Ectodermal cell (in vitro differentiated cells): ENCODE data around the gene CEACAM4.

Experiments used
- H3K27ac ChIP-seq: 2 replicates; pipeline ENCODE4 v1.7.0; 2013; ENCODE audit warnings: mild to moderate bottlenecking, low read depth, low read length; ENCODE audit not compliant: insufficient read depth, poor library complexity, severe bottlenecking
- H3K27me3 ChIP-seq: 2 replicates; pipeline ENCODE4 v1.7.0; 2013; ENCODE audit warnings: mild to moderate bottlenecking, low read length; ENCODE audit not compliant: insufficient read depth, control insufficient read depth, poor library complexity, severe bottlenecking
- H3K36me3 ChIP-seq: one replicate; pipeline ENCODE4 v1.7.0; 2013; ENCODE audit warnings: low read length; ENCODE audit not compliant: control insufficient read depth, insufficient read depth
- H3K4me1 ChIP-seq: one replicate; pipeline ENCODE4 v1.7.0; 2013; ENCODE audit warnings: low read length; ENCODE audit not compliant: control insufficient read depth, insufficient read depth
- H3K4me3 ChIP-seq: 2 replicates; pipeline ENCODE4 v1.7.0; 2013; ENCODE audit warnings: low read depth, low read length, control low read depth; ENCODE audit not compliant: insufficient read depth
- H3K9me3 ChIP-seq: 2 replicates; pipeline ENCODE4 v1.7.0; 2013; ENCODE audit warnings: mild to moderate bottlenecking, low read length, moderate library complexity; ENCODE audit not compliant: control insufficient read depth
- WGBS, 2 experiments: methylation state at CpG; one replicate each; pipeline ENCODE4 v1.1.7; 2013; ENCODE audit warnings: missing lambda C conversion rate in 2 of 2; 5-methylcytosine and 5-hydroxymethylcytosine counted together

Gene CEACAM4

DNA sequence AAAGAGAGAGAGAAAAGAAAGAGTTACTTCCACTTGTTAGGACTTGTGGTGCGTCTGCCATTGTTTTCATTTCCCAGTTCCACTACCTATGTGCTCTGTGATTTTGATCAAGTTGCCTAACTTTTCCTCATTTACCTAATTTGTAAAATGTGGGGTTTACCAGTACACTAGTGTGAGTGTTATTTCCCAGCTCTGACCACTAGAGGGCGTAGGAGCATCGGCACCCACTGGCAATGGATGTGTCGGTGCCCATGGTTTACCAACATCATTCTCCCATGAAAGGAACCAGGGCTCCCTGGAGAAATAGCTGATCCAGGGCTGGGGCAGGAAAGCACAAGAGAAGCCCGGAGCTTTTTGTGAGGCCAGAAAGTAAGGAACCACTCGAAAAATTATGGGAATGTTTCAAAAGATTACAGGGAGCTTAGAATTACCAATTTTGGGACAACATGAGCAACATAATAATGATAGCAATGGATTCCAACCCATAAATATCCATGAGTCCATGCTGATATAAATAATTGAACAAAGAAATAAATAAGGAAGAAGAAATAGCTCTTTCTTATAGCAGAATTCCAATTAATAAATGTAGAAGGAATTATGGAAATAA is 15.1 kb upstream of the CEACAM4 start:
- WGBS, 2 experiments: 13 to 15% methylated on average over 6 of the region's 6 CpGs

DNA sequence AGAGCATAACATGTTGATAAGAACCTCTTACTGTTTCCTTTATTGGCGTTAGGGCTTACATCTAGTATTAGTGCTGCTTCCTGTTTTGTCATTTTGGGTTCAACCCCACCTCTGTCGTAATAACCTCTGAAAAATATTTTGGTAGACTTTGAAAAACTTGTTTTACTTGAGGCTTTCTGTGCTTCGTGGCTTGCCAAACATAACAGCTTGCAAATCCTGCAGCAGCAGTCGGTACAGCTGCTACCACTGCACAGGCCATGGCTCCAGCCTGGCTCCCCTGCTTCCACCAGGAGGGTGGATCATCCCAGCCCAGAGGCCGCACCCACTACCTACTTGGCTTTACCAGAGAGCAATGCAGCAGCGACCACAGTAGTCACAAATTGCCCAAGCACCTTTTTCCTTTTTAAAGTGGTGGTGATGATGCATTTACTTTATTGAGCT is 11.8 kb upstream of the CEACAM4 start:
- Histone ChIP-seq H3K4me3 (no peak overlapping the region), H3K36me3 (no peaks in the 10 kb centered on the region), H3K9me3 (no peaks in the 10 kb centered on the region), H3K4me1 (no peaks in the 10 kb centered on the region), H3K27me3 (no peaks in the 10 kb centered on the region), H3K27ac (no peak overlapping the region)
- 59% methylated on average over 6 of the region's 6 CpGs for WGBS, 2 experiments

More for the DNA sequence above, 15.1 kb upstream of the CEACAM4 start:
- no peak overlapping the region for H3K4me3 ChIP-seq
- H3K27me3 ChIP-seq: no peaks in the 10 kb centered on the region
- no peaks in the 10 kb centered on the region for H3K36me3 ChIP-seq
- H3K9me3 ChIP-seq: no peaks in the 10 kb centered on the region
- H3K4me1 ChIP-seq: no peaks in the 10 kb centered on the region
- no peak overlapping the region for H3K27ac ChIP-seq

GRCh38 chr19:41637484-41637883 is 10.6 kb upstream of the CEACAM4 start:
- Histone ChIP-seq H3K4me1 (no peaks in the 10 kb centered on the region), H3K27ac (no peak overlapping the region), H3K27me3 (no peaks in the 10 kb centered on the region), H3K36me3 (no peaks in the 10 kb centered on the region), H3K9me3 (no peaks in the 10 kb centered on the region), H3K4me3 (no peak overlapping the region)
- WGBS, 2 experiments: 51 to 60% methylated on average over 2 of the region's 2 CpGs

GRCh38 chr19:41627966-41628675 is 1.2 kb upstream of the CEACAM4 start:
- H3K9me3 ChIP-seq: peaks cover 4% of the 10 kb centered on the region
- WGBS, 2 experiments: 61 to 62% methylated on average over 8 of the region's 8 CpGs
- no peaks in the 10 kb centered on the region for H3K36me3 ChIP-seq
- no peak overlapping the region for H3K4me3 ChIP-seq
- H3K27ac ChIP-seq: no peak overlapping the region
- H3K27me3 ChIP-seq: no peaks in the 10 kb centered on the region
- H3K4me1 ChIP-seq: no peaks in the 10 kb centered on the region

GRCh38 chr19:41626278-41626677 is 596 bp downstream of the CEACAM4 start:
- Histone ChIP-seq H3K27me3 (no peaks in the 10 kb centered on the region), H3K36me3 (no peaks in the 10 kb centered on the region), H3K27ac (no peak overlapping the region), H3K4me3 (no peak overlapping the region), H3K4me1 (no peaks in the 10 kb centered on the region), H3K9me3 (peaks cover 4% of the 10 kb centered on the region)
- 48 to 51% methylated on average over 3 of the region's 3 CpGs for WGBS, 2 experiments

GRCh38 chr19:41624937-41625336 is 1.9 kb downstream of the CEACAM4 start:
- no peak overlapping the region for H3K4me3 ChIP-seq
- no peak overlapping the region for H3K27ac ChIP-seq
- peaks cover 3% of the 10 kb centered on the region for H3K9me3 ChIP-seq
- WGBS, 2 experiments: 53 to 56% methylated on average over 4 of the region's 4 CpGs
- no peaks in the 10 kb centered on the region for H3K27me3 ChIP-seq
- H3K4me1 ChIP-seq: no peaks in the 10 kb centered on the region
- H3K36me3 ChIP-seq: no peaks in the 10 kb centered on the region

DNA sequence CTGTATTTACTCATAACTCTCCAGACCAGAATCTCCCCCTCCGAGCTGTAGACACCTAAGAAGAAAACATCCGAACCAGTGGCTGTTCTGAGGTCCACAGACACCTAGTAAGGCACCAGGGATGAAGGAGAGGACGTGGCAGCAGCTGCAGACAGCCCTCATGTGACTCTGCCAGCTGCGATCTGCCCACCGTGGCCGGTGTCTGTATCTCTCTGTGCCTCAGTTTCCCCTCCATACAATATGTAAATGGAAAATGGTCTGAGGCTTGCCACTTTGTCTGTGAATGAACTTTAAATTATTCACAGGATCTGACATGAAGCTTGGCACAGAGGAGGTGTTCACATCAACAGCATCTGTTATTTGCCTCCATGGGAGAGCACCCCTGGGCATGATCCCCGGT is 2.4 kb downstream of the CEACAM4 start:
- WGBS, 2 experiments: 72 to 73% methylated on average over 7 of the region's 7 CpGs

DNA sequence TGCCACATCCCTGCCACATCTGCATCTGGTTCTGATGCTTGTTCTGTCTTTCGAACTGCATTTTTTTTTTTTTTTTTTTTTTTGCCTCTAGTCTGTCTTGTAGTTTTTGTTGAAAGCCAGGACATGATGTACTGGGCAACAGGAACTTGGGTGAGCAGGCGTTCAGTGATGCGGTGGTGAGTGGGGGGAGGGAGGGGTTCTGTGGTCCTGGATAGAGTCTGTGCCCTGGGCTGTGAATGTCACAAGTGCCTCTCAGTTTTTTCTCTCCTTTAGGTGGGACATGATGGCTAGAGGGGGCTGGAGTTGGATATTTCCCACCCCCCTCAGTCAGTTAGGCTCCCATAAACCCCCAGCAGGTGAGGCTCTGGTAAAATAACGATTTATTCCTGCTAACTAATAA is 3.5 kb downstream of the CEACAM4 start:
- Histone ChIP-seq H3K9me3 (no peaks in the 10 kb centered on the region), H3K36me3 (no peaks in the 10 kb centered on the region), H3K4me3 (no peak overlapping the region), H3K27ac (no peak overlapping the region), H3K27me3 (no peaks in the 10 kb centered on the region), H3K4me1 (no peaks in the 10 kb centered on the region)
- WGBS, 2 experiments: 68% methylated on average over 4 of the region's 4 CpGs

More for the DNA sequence above, 2.4 kb downstream of the CEACAM4 start:
- no peaks in the 10 kb centered on the region for H3K9me3 ChIP-seq
- no peaks in the 10 kb centered on the region for H3K27me3 ChIP-seq
- H3K4me1 ChIP-seq: no peaks in the 10 kb centered on the region
- no peak overlapping the region for H3K4me3 ChIP-seq
- H3K27ac ChIP-seq: no peak overlapping the region
- H3K36me3 ChIP-seq: no peaks in the 10 kb centered on the region

DNA sequence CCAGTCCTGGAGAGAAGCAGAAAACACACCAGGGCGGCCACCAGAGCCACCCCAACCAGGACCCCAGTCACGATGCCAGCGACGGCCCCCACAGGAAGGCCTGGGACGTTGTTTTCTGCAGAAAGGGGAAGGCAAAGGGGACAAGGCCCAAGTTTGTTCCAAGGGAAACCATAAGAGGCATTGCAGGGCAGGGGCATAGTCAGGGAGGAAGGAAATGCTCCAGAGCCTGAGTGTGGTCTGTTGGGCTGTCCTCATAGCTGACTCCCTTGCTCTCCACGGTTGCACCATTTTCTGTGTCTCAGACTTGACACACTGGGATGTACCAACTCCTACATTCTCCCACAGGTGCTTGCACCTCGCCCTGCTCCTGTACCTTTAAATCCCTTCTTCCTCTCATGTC is 5.2 kb downstream of the CEACAM4 start:
- no peaks in the 10 kb centered on the region for H3K4me1 ChIP-seq
- H3K9me3 ChIP-seq: no peaks in the 10 kb centered on the region
- H3K4me3 ChIP-seq: no peak overlapping the region
- H3K27ac ChIP-seq: no peak overlapping the region
- H3K36me3 ChIP-seq: no peaks in the 10 kb centered on the region
- no peaks in the 10 kb centered on the region for H3K27me3 ChIP-seq
- 67 to 69% methylated on average over 7 of the region's 7 CpGs for WGBS, 2 experiments

DNA sequence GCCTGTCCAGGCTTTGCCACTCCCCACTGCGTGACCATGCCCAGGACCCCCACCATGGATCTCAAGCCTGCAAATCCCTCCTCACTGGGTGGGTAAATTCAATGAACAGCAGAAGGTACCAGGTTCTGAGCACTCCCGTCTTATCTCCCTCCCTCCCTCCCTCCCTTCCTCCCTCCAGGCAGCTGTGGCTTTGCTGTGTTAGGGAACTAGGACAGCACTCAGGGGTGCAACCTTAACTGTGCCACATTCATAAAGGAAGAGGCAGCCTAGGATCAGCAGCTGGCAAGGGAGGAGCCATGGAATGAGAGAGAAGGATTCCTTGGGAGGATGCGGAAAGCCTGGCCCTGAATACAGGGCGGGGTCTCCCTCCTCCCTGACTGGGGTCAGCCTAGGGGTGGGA is 5.6 kb downstream of the CEACAM4 start:
- no peaks in the 10 kb centered on the region for H3K27me3 ChIP-seq
- H3K9me3 ChIP-seq: no peaks in the 10 kb centered on the region
- no peak overlapping the region for H3K4me3 ChIP-seq
- no peaks in the 10 kb centered on the region for H3K4me1 ChIP-seq
- 59 to 67% methylated on average over 4 of the region's 4 CpGs for WGBS, 2 experiments
- no peak overlapping the region for H3K27ac ChIP-seq
- no peaks in the 10 kb centered on the region for H3K36me3 ChIP-seq
